Breast epithelium (tissue), 4 donors: ENCODE data around the gene GALNTL6. TPM values are rescaled to one million over a fixed set of nuclear protein-coding genes. Genes with fewer than 3 reads are reported as not detected.

Experiments
- DNase-seq, 2 donors: peaks; one replicate each; pipeline ENCODE4 v3.0.0-alpha.2; 2019; ENCODE audit warnings: low spot score in 2 of 2
- H3K27ac ChIP-seq, 2 donors: fragments of 200-600 bp; sonication (generic) in 1 of 2; one replicate each; pipeline ENCODE4 v1.5.1; 2016 to 2019; ENCODE audit warnings: mild to moderate bottlenecking in 1 of 2
- H3K27me3 ChIP-seq, 2 donors: fragments of 200-600 bp; sonication (generic) in 1 of 2; one replicate each; pipeline versions ENCODE4 v1.5.1 to v1.6.0; 2017 to 2019; ENCODE audit warnings: control low read depth in 1 of 2, mild to moderate bottlenecking in 1 of 2
- H3K36me3 ChIP-seq: fragments of 200-600 bp; one replicate; pipeline ENCODE4 v1.5.1; 2019
- H3K4me1 ChIP-seq, 2 donors: fragments of 200-600 bp; sonication (generic); one replicate each; pipeline ENCODE4 v1.5.1; 2016 to 2019; ENCODE audit warnings: control low read depth in 1 of 2
- H3K4me3 ChIP-seq, 3 donors: fragments of 200-600 bp; sonication (generic); 1 replicate in 2 of 3; 2 replicates in 1 of 3; pipeline ENCODE4 v1.5.1; 2016 to 2019; ENCODE audit warnings: mild to moderate bottlenecking in 3 of 3, moderate library complexity in 2 of 3
- H3K9me3 ChIP-seq, 2 donors: fragments of 200-600 bp; sonication (generic) in 1 of 2; one replicate each; pipeline ENCODE4 v1.5.1; 2016 to 2019; ENCODE audit warnings: control low read depth in 1 of 2
- CTCF ChIP-seq, 3 donors: fragments of 450-650 bp; IDR thresholded peaks; one replicate each; pipeline ENCODE4 v1.5.1; 2016 to 2017; ENCODE audit warnings: antibody characterized with exemption in 3 of 3, mild to moderate bottlenecking in 3 of 3, moderate library complexity in 3 of 3
- POLR2A ChIP-seq: fragments of 450-650 bp; IDR thresholded peaks from one replicate; pipeline ENCODE4 v1.6.1; 2016; ENCODE audit warnings: antibody characterized with exemption, mild to moderate bottlenecking, moderate library complexity
- POLR2AphosphoS5 ChIP-seq, 3 donors: sonication (generic); formaldehyde crosslinking; IDR thresholded peaks; one replicate each; pipeline ENCODE4 v1.6.1; 2017; ENCODE audit warnings: antibody characterized with exemption in 3 of 3
- intact Hi-C: fragments of 100-400 bp; cut with DNase I; formaldehyde crosslinking; loops from one replicate; pipeline ENCODE4 v1.15.1; 2023; ENCODE audit warnings: low total_unique reads
- total RNA-seq, 3 donors: library from RNA; depleted of rRNA; stranded (reverse); fragments of >200 nt; gene quantifications; one replicate each; pipeline ENCODE4 v1.1.0, GENCODE V29; 2016

GALNTL6 gene
- total RNA-seq, 3 donors from 2014 or later, result 0.29 to 0.98 TPM; not detected in 1

GRCh38 chr4:172892300-172892699 lies 1079.1 kb downstream of the GALNTL6 start:
- DNase-seq, result no peak
- no peak overlapping the region for H3K27ac ChIP-seq

GRCh38 chr4:172895699-172896098 lies 1082.5 kb downstream of the GALNTL6 start:
- H3K27ac ChIP-seq, result no peak overlapping the region
- H3K27me3 ChIP-seq, result no peaks in the 10 kb centered on the region
- H3K4me1 ChIP-seq, result no peaks in the 10 kb centered on the region
- no peak for DNase-seq
- no peaks in the 10 kb centered on the region for H3K36me3 ChIP-seq
- intact Hi-C loops, result no loop called here
- H3K4me3 ChIP-seq, result no peak overlapping the region
- H3K9me3 ChIP-seq, result peaks cover 0 to 14% of the 10 kb centered on the region in 2 donors
- TF ChIP-seq CTCF (IDR thresholded peaks at IDR 0.05) (no peak), POLR2A (no peak), POLR2AphosphoS5 (IDR thresholded peaks at IDR 0.05) (no peak)

More at GRCh38 chr4:172892300-172892699, 1079.1 kb downstream of the GALNTL6 start:
- no peak overlapping the region for H3K4me3 ChIP-seq
- H3K27me3 ChIP-seq, result no peaks in the 10 kb centered on the region
- H3K9me3 ChIP-seq, result peaks cover 0 to 17% of the 10 kb centered on the region in 2 donors
- TF ChIP-seq POLR2AphosphoS5 (IDR thresholded peaks at IDR 0.05) (no peak), CTCF (IDR thresholded peaks at IDR 0.05) (no peak), POLR2A (no peak)
- intact Hi-C loops, result no loop called here
- no peaks in the 10 kb centered on the region for H3K4me1 ChIP-seq
- H3K36me3 ChIP-seq, result no peaks in the 10 kb centered on the region

- Histone ChIP-seq H3K27me3 (no peaks in the 10 kb centered on the region), H3K9me3 (peaks cover 0 to 14% of the 10 kb centered on the region in 2 donors), H3K27ac (no peak overlapping the region), H3K4me3 (no peak overlapping the region), H3K4me1 (no peaks in the 10 kb centered on the region), H3K36me3 (no peaks in the 10 kb centered on the region)
- no peak for TF ChIP-seq POLR2A
- TF ChIP-seq CTCF (IDR thresholded peaks at IDR 0.05), result no peak
- TF ChIP-seq POLR2AphosphoS5 (IDR thresholded peaks at IDR 0.05), result no peak
- intact Hi-C loops, result loop anchor here (1.0 kb wide), 1 partner anchor 11 kb away; no protein-coding TSS in a partner anchor
- DNase-seq, result no peak
Measured at GRCh38 chr4:172897046-172897445, 1083.8 kb downstream of the GALNTL6 start.

- TF ChIP-seq POLR2AphosphoS5 (IDR thresholded peaks at IDR 0.05) (no peak), CTCF (IDR thresholded peaks at IDR 0.05) (no peak), POLR2A (no peak)
- Histone ChIP-seq H3K36me3 (no peaks in the 10 kb centered on the region), H3K4me3 (no peak overlapping the region), H3K27ac (no peak overlapping the region), H3K4me1 (no peaks in the 10 kb centered on the region), H3K9me3 (peaks cover 0 to 14% of the 10 kb centered on the region in 2 donors), H3K27me3 (no peaks in the 10 kb centered on the region)
- no peak for DNase-seq
- intact Hi-C loops, result no loop called here
Measured at GRCh38 chr4:172898715-172899114, 1085.5 kb downstream of the GALNTL6 start.

GRCh38 chr4:172899861-172900260 lies 1086.7 kb downstream of the GALNTL6 start:
- TF ChIP-seq CTCF (IDR thresholded peaks at IDR 0.05) (no peak), POLR2AphosphoS5 (IDR thresholded peaks at IDR 0.05) (no peak), POLR2A (no peak)
- intact Hi-C loops, result no loop called here
- no peaks in the 10 kb centered on the region for H3K36me3 ChIP-seq
- no peaks in the 10 kb centered on the region for H3K27me3 ChIP-seq
- no peak for DNase-seq
- no peak overlapping the region for H3K4me3 ChIP-seq
- H3K9me3 ChIP-seq, result peaks cover 0 to 14% of the 10 kb centered on the region in 2 donors
- no peak overlapping the region for H3K27ac ChIP-seq
- H3K4me1 ChIP-seq, result no peaks in the 10 kb centered on the region
